IMR-90 (cell line): ENCODE data around the gene PRRC2B. TPM values are rescaled to one million over a fixed set of nuclear protein-coding genes. Genes with fewer than 3 reads are reported as not detected.
"Not testable (repeated sequence)": the region's sequence is repeated elsewhere in the genome, so short reads cannot be mapped to it uniquely, and the experiment has no call there.

Experiments
- ATAC-seq: fragments of 200-7000 bp; cut with Tn5 transposase; 2 replicates; pipeline ENCODE4 v1.9.1; 2020; ENCODE audit warnings: low read depth, mild to moderate bottlenecking, moderate library complexity
- BruUV-seq: library from RNA; stranded (reverse); fragments of 400-500 nt; replicated peaks from 2 replicates; lab custom pipeline; 2021; lab: Mats Ljungman, UMichigan
- CTCF ChIA-PET: fragments of 300-600 bp; formaldehyde crosslinking; extraction: SDS; loops from one replicate; lab custom pipeline; 2021; ENCODE audit warnings: antibody characterized with exemption; lab: Yijun Ruan, JAX
- POLR2A ChIA-PET: fragments of 300-600 bp; sonication (Branson Sonifier 250); formaldehyde crosslinking; loops from one replicate; lab custom pipeline; 2022; ENCODE audit warnings: antibody characterized with exemption; ENCODE audit not compliant: unreplicated experiment; lab: Charles Lee
- DNase-seq: peaks from one replicate; pipeline ENCODE4 v3.0.0; 2013
- H2AFZ ChIP-seq: replicated peaks from 2 replicates; pipeline ENCODE3; 2013; ENCODE audit warnings: low read length, mild to moderate bottlenecking; ENCODE audit not compliant: poor library complexity
- H2AK5ac ChIP-seq: 2 replicates; pipeline ENCODE4 v1.6.1; 2013; ENCODE audit warnings: low read depth, low read length, inconsistent platforms
- H2AK9ac ChIP-seq: replicated peaks from 2 replicates; pipeline ENCODE3; 2013; ENCODE audit warnings: mild to moderate bottlenecking, low read depth, low read length, moderate library complexity; ENCODE audit not compliant: poor library complexity
- H2BK120ac ChIP-seq: 2 replicates; pipeline ENCODE4 v1.6.1; 2013; ENCODE audit warnings: low read depth, low read length, inconsistent platforms
- H2BK15ac ChIP-seq: 3 replicates; pipeline ENCODE4 v1.6.1; 2013; ENCODE audit warnings: low read depth, low read length, inconsistent platforms
- H2BK20ac ChIP-seq: 2 replicates; pipeline ENCODE4 v1.6.1; 2013; ENCODE audit warnings: low read depth, mild to moderate bottlenecking, inconsistent platforms, low read length, moderate library complexity
- H2BK5ac ChIP-seq: 2 replicates; pipeline ENCODE4 v1.6.1; 2013; ENCODE audit warnings: mild to moderate bottlenecking, low read depth, low read length, inconsistent platforms; ENCODE audit not compliant: poor library complexity, severe bottlenecking
- H3K14ac ChIP-seq: replicated peaks from 2 replicates; pipeline ENCODE4 v1.6.1; 2013; ENCODE audit warnings: low read depth, low read length, inconsistent platforms
- H3K18ac ChIP-seq: 2 replicates; pipeline ENCODE4 v1.6.1; 2013; ENCODE audit warnings: low read depth, low read length, control low read depth
- H3K23ac ChIP-seq: 2 replicates; pipeline ENCODE4 v1.6.1; 2013; ENCODE audit warnings: low read depth, low read length, inconsistent platforms
- H3K27ac ChIP-seq: 2 replicates; pipeline ENCODE4 v1.5.1; 2013; ENCODE audit warnings: mild to moderate bottlenecking, control low read depth, low read length; ENCODE audit not compliant: insufficient read depth
- H3K27me3 ChIP-seq: 2 replicates; pipeline ENCODE4 v1.6.1; 2013; ENCODE audit warnings: low read length; ENCODE audit not compliant: control insufficient read depth, insufficient read depth
- H3K36me3 ChIP-seq: 2 replicates; pipeline ENCODE4 v1.6.1; 2013; ENCODE audit warnings: low read length, mixed read lengths; ENCODE audit not compliant: control insufficient read depth, insufficient read depth
- H3K4ac ChIP-seq: 2 replicates; pipeline ENCODE4 v1.6.1; 2013; ENCODE audit warnings: low read depth, low read length, inconsistent platforms
- H3K4me1 ChIP-seq: 2 replicates; pipeline ENCODE4 v1.6.1; 2013; ENCODE audit warnings: low read length, mixed read lengths; ENCODE audit not compliant: control insufficient read depth, insufficient read depth
- H3K4me2 ChIP-seq: 2 replicates; pipeline ENCODE4 v1.6.1; 2013; ENCODE audit warnings: low read depth, mild to moderate bottlenecking, control low read depth, low read length, moderate library complexity
- H3K4me3 ChIP-seq: 2 replicates; pipeline ENCODE4 v1.5.1; 2013; ENCODE audit warnings: low read depth, mild to moderate bottlenecking, control low read depth, low read length, moderate library complexity; ENCODE audit not compliant: insufficient read depth
- H3K56ac ChIP-seq: 2 replicates; pipeline ENCODE4 v1.6.1; 2013; ENCODE audit warnings: low read length, inconsistent platforms; ENCODE audit not compliant: insufficient read depth; ENCODE audit errors: extremely low read depth
- H3K79me1 ChIP-seq, 2 experiments: 2 replicates each; pipeline ENCODE4 v1.6.1; 2013; ENCODE audit warnings: low read length in 2 of 2, inconsistent platforms in 1 of 2, low read depth in 1 of 2
- H3K9ac ChIP-seq: 2 replicates; pipeline ENCODE4 v1.6.1; 2013; ENCODE audit warnings: low read depth, low read length, control low read depth
- H3K9me1 ChIP-seq: 2 replicates; pipeline ENCODE4 v1.6.1; 2013; ENCODE audit warnings: low read length, inconsistent platforms; ENCODE audit not compliant: insufficient read depth
- H3K9me3 ChIP-seq: 2 replicates; pipeline ENCODE4 v1.6.1; 2013; ENCODE audit warnings: low read length; ENCODE audit not compliant: control insufficient read depth, insufficient read depth
- H4K20me1 ChIP-seq: 2 replicates; pipeline ENCODE4 v1.6.1; 2013; ENCODE audit warnings: low read length, inconsistent platforms; ENCODE audit not compliant: insufficient read depth
- H4K5ac ChIP-seq: 2 replicates; pipeline ENCODE4 v1.6.1; 2013; ENCODE audit warnings: mild to moderate bottlenecking, low read depth, low read length, control low read depth
- H4K8ac ChIP-seq, 2 experiments: 2 replicates each; pipeline ENCODE4 v1.6.1; 2013; ENCODE audit warnings: low read depth in 2 of 2, low read length in 2 of 2, control low read depth in 1 of 2, inconsistent platforms in 1 of 2
- H4K91ac ChIP-seq: 2 replicates; pipeline ENCODE4 v1.6.1; 2013; ENCODE audit warnings: low read depth, low read length, inconsistent platforms; ENCODE audit not compliant: insufficient read depth
- WGBS, 2 experiments: methylation state at CpG; one replicate each; pipeline versions ENCODE4 v1.1.5 to v1.1.7; 2013; ENCODE audit warnings: missing lambda C conversion rate in 2 of 2; ENCODE audit not compliant: insufficient read length in 1 of 2; ENCODE audit errors: extremely low coverage in 2 of 2; 5-methylcytosine and 5-hydroxymethylcytosine counted together
- dilution Hi-C: fragments of 300-500 bp; cut with HindIII; formaldehyde crosslinking; loops from one replicate; pipeline ENCODE4 v1.14.3; 2018; ENCODE audit warnings: low sequenced_read_pairs; ENCODE audit not compliant: unreplicated experiment
- in situ Hi-C: fragments of 300-500 bp; cut with MboI; formaldehyde crosslinking; loops from 3 replicates; pipeline ENCODE4 v1.14.3; 2019; ENCODE audit warnings: low sequenced_read_pairs, inconsistent platforms, mixed read lengths
- intact Hi-C: fragments of 100-400 bp; cut with micrococcal nuclease; formaldehyde crosslinking; loops from 2 replicates; pipeline ENCODE4 v1.10.0; 2022
- polyA plus RNA-seq, 3 experiments: library from polyadenylated mRNA; depleted of rRNA; stranded (reverse); fragments of >200 nt; gene quantifications; 2 replicates each; pipeline ENCODE4 v1.2.3, GENCODE V29; 2012; ENCODE audit warnings: low replicate concordance in 1 of 3
- total RNA-seq: library from RNA; depleted of rRNA; stranded (reverse); fragments of >200 nt; gene quantifications from 2 replicates; pipeline ENCODE4 v1.2.3, GENCODE V29; 2012

The PRRC2B gene
- total and polyA plus RNA-seq, 2 of the 4 experiments (the other 2 are of a cell fraction): 19.4 to 39.1 TPM

GRCh38 chr9:131515559-131516031 lies 121.7 kb downstream of the PRRC2B start:
- not testable (repeated sequence) for H3K56ac ChIP-seq

More at GRCh38 chr9:131515559-131516031, 121.7 kb downstream of the PRRC2B start:
- H3K9me3 ChIP-seq, H3K79me1 ChIP-seq, ATAC-seq, H2BK20ac ChIP-seq, H3K9ac ChIP-seq, H3K27ac ChIP-seq, H2BK15ac ChIP-seq, dilution Hi-C loops, H3K4me3 ChIP-seq, in situ Hi-C loops, H4K8ac ChIP-seq, H4K20me1 ChIP-seq, H2BK5ac ChIP-seq, H2BK120ac ChIP-seq, CTCF ChIA-PET, H3K23ac ChIP-seq, POLR2A ChIA-PET, H3K14ac ChIP-seq, H3K4ac ChIP-seq, H3K27me3 ChIP-seq, H2AK9ac ChIP-seq, H4K91ac ChIP-seq, H4K5ac ChIP-seq, BruUV-seq, H2AK5ac ChIP-seq, H3K18ac ChIP-seq, DNase-seq, H3K9me1 ChIP-seq, H3K4me2 ChIP-seq, H3K4me1 ChIP-seq, intact Hi-C loops: not testable (repeated sequence)
- H3K36me3 ChIP-seq: peaks cover 83% of the 10 kb centered on the region
- 100% methylated on average over 8 of the region's 12 CpGs; no CpG with 5 or more reads in 1 of the 2 experiments for WGBS, 2 experiments
- peak overlapping the region; percentile 56 for H2AFZ ChIP-seq
